Endothelial cell of hepatic sinusoid (primary cell): ENCODE data around the gene TTC21A.

Experiments
- in situ Hi-C: cut with HindIII; loops from 2 replicates; pipeline ENCODE4 v1.10.0; 2017; ENCODE audit warnings: low sequenced_read_pairs

The TTC21A gene

GRCh38 chr3:39176025-39176714, 68.7 kb downstream of the TTC21A start:
- in situ Hi-C loops = no loop called here

- in situ Hi-C loops = no loop called here
These were observed 70.3 kb downstream of the TTC21A start for GRCh38 chr3:39177708-39178332.

- in situ Hi-C loops = no loop called here
These were observed 71.1 kb downstream of the TTC21A start for GRCh38 chr3:39178553-39178952.

GRCh38 chr3:39180183-39180545, 72.7 kb downstream of the TTC21A start:
- in situ Hi-C loops = no loop called here

- in situ Hi-C loops = no loop called here
These were observed 73.3 kb downstream of the TTC21A start for GRCh38 chr3:39180546-39181346.

- in situ Hi-C loops = no loop called here
These were observed 74.2 kb downstream of the TTC21A start for GRCh38 chr3:39181408-39182335.

GRCh38 chr3:39183211-39184080, 76.0 kb downstream of the TTC21A start:
- in situ Hi-C loops = no loop called here

- in situ Hi-C loops = no loop called here
These were observed 76.8 kb downstream of the TTC21A start for GRCh38 chr3:39184081-39184967.

- in situ Hi-C loops = no loop called here
These were observed 77.4 kb downstream of the TTC21A start for GRCh38 chr3:39184968-39185285.

- in situ Hi-C loops = no loop called here
These were observed 78.0 kb downstream of the TTC21A start for GRCh38 chr3:39185326-39185958.

GRCh38 chr3:39185959-39186691, 78.6 kb downstream of the TTC21A start:
- in situ Hi-C loops = no loop called here

GRCh38 chr3:39186692-39187151, 79.2 kb downstream of the TTC21A start:
- in situ Hi-C loops = no loop called here

GRCh38 chr3:39187372-39188155, 80.1 kb downstream of the TTC21A start:
- in situ Hi-C loops = no loop called here
